Neural progenitor cell (in vitro differentiated cells): Measurements from ENCODE around the gene IFRD2.

Experiments
- EZH2 ChIP-seq: fragments of 200-600 bp; sonication (generic); IDR thresholded peaks from 2 replicates; pipeline ENCODE4 v1.6.1; 2017; ENCODE audit warnings: antibody characterized with exemption, mild to moderate bottlenecking, moderate library complexity
- TF ChIP-seq, protein P1 (sequence below): fragments of 200-600 bp; sonication (generic); IDR thresholded peaks from 2 replicates; pipeline ENCODE4 v1.5.1; 2017; ENCODE audit warnings: antibody characterized with exemption, mild to moderate bottlenecking

- TF ChIP-seq, protein P1, sequence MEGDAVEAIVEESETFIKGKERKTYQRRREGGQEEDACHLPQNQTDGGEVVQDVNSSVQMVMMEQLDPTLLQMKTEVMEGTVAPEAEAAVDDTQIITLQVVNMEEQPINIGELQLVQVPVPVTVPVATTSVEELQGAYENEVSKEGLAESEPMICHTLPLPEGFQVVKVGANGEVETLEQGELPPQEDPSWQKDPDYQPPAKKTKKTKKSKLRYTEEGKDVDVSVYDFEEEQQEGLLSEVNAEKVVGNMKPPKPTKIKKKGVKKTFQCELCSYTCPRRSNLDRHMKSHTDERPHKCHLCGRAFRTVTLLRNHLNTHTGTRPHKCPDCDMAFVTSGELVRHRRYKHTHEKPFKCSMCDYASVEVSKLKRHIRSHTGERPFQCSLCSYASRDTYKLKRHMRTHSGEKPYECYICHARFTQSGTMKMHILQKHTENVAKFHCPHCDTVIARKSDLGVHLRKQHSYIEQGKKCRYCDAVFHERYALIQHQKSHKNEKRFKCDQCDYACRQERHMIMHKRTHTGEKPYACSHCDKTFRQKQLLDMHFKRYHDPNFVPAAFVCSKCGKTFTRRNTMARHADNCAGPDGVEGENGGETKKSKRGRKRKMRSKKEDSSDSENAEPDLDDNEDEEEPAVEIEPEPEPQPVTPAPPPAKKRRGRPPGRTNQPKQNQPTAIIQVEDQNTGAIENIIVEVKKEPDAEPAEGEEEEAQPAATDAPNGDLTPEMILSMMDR, result no peak
- no peak for TF ChIP-seq EZH2
These were observed 28.7 kb upstream of the IFRD2 start for GRCh38 chr3:50320853-50321335.
